GM19193 (cell line): ENCODE measurements around the gene DEDD.

Source experiments
- POLR2A ChIP-seq: IDR thresholded peaks from 4 replicates; pipeline ENCODE4 v1.6.1; 2011; ENCODE audit not compliant: insufficient read depth, insufficient read length; ENCODE audit errors: extremely low read depth

The DEDD gene

GRCh38 chr1:161119092-161119903 lies 13.2 kb downstream of the DEDD start:
- TF ChIP-seq POLR2A, result no peak

DNA sequence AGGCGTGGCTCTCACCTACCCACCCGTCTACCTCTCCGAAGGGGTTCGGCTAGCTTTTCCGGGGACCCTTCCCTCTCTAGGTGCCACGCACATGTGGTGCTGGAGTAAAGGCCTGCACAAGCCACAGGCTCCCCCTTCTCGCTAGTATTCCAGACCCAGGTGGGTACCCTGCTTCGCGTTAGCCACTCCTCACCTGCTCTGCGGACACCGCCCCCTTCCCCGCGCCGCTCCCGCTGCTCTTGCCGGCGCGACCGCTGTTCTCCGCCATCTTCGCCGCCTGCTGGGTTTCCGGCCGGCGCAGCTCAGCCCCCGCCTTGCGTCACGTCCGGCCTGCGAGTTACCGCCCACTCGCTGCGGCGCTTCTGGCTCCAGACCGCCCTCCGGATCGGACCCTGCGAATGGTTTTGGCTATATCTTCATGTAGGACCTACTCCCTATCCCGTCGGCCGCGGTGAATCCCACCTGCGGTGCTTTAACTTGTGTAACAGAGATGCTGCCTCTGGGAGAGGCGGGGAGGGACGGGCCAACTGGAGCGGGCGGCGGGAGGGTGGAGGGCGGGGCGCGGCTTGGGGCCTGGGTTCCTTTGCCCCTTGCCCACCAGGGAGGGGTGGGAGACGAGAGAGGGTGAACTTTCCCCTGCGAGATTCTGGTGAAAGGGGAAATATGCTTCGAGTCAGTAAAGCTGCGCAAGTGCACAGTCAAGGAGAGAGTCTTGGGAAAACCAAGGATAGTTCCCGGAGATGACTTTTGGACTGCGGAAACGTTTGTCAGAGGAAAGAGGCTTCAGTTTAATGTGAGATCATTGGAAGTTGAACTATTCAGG lies 14.5 kb downstream of the DEDD start, which contains the start of the genes NIT1 and PFDN2:
NIT1 (plus strand) TSS at position 347 of the 823 bp plus-strand sequence; CDS start at position 419, 72 bp downstream.
PFDN2 (minus strand) TSS at position 279 of the 823 bp plus-strand sequence; CDS start at position 268, 11 bp downstream.
- TF ChIP-seq POLR2A, result peak; percentile 91

GRCh38 chr1:161115132-161115711 lies 17.2 kb downstream of the DEDD start:
- no peak for TF ChIP-seq POLR2A

DNA sequence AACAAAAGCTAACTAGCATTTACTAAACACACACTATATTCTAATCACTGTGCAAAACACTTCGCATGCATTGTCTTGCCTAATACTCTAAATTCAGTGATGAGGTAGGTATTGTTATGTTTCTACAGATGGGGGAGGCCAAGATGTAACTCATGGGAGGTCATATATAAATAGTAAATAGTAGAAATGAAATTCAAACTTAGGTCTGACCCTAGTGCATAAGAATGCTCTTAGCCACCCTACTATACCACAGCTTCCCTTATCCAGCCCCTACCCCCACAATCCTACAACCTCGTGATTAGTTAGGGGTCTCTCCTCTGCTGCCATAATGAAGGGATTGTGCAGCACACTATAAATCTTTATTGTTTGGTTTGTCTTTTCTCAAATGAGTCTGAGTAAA lies 17.9 kb downstream of the DEDD start:
- TF ChIP-seq POLR2A, result no peak

GRCh38 chr1:161113915-161114314 lies 18.6 kb downstream of the DEDD start:
- TF ChIP-seq POLR2A, result no peak

DNA sequence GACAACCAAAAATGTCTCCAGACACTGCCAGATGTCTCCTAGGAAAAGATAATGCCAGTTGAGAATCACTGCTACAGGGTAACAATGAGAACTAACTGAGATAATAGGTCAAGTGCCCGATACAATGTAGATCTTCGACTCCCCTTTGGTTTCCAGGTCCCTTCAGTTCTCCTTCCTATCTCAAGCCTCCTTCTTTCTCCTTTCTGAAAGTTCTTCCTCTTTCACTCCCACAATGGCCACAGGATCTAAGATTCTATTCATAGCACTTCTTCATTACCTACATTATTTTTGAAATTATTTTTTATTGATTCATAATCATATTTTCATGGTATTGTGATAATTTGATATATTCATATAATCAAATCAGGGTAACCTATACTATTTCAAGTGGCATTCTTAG lies 20.9 kb downstream of the DEDD start:
- no peak for TF ChIP-seq POLR2A

DNA sequence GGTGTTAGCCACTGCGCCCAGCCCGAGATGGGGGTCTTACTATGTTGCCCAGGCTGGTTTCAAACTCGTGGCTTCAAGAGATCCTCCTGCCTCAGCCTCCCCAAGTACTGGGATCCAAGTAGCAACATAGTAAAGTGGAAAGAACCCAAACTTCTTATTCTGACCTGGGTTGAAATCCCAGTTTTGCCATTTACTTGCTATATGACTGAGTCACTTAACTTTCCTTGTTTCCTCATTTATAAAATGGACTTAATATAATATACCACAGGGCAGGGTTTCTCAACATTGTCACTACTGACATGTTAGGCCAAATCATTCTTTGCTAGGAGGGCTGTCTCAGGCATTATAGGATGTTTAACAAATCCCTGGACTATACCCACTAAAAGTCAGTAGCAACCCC lies 21.4 kb downstream of the DEDD start:
- TF ChIP-seq POLR2A, result no peak

GRCh38 chr1:161106431-161106830 lies 26.0 kb downstream of the DEDD start:
- TF ChIP-seq POLR2A, result no peak

GRCh38 chr1:161100556-161100955 lies 31.9 kb downstream of the DEDD start:
- TF ChIP-seq POLR2A, result no peak

DNA sequence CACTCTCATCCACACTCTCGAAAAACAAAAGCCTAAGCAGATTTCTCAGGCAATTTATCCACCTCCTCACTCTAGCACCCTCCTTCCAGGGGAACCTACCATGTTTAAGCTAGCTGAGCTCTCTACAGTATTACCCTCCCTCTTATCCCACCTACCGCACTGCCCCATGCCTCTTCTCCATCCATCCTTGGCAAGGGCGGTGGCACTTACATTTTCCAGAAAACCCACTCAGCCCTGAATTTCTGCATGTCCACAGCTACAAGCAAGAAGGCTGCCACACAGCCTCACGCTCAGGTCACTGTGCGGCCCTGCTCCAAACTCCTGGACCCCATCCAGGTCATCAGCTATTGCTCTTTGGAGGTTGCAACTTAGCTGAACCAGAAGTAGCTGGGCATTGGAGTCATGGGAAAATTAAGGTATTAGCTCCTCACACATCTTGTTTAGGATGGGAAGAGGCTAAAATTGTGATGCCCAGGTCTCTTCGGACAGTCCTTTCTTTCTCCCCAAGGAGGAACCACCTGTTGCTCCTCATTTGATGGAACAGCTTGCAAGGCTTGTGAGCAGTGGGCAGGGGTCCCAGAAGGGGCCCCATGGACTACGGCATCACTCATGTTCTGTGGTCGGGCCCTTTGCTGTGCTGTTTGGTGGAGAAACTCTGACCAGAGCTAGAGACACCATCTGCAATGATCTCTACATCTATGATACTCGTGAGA lies 33.2 kb downstream of the DEDD start:
- no peak for TF ChIP-seq POLR2A

DNA sequence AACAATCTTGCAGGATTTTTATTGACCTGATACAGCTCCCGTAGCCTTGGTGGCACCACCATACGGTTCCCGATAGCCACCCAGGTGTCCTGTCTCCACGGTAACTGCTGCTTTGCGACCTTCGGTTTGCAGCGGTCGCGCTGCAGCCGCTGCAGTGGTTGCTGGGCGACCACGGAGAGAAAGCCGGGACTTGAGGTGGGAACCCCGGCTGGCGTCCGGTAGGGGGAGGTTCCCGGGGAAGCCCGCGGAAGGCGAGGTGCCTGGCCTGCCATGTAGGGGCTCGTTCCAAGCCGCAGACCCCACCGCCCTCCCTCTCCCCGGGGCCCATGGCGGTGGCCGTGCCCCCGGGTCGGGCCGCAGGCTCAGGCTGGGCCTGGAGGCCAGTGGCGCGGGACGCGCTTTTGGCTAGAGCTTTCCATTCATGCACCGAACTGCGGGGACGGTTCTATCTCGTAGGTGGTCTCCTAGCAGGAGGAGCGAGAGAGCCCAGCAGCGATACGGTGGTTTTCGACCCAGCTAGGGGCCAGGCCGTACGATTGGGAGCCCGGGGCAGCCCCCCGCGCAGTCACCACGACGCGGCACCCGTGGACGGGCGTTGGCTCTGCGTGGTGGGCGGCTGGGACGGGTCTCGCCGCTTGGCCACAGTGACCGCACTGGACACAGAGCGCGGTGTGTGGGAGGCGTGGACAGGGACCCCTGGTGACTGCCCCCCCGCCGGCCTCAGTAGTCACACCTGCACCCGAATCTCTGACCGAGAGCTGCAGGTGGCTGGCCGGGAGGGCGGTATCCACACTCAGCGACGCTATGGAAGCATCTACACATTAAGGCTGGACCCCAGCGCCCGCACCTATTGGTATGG lies 34.0 kb downstream of the DEDD start, which contains the start of gene KLHDC9:
KLHDC9 (plus strand) TSS at position 152 of the 859 bp plus-strand sequence; CDS start at position 327, 175 bp downstream.
- TF ChIP-seq POLR2A, result peak; percentile 26

- TF ChIP-seq POLR2A, result no peak
Observed at GRCh38 chr1:161096530-161096929, 35.9 kb downstream of the DEDD start.

GRCh38 chr1:161096015-161096414 lies 36.5 kb downstream of the DEDD start:
- TF ChIP-seq POLR2A, result no peak

DNA sequence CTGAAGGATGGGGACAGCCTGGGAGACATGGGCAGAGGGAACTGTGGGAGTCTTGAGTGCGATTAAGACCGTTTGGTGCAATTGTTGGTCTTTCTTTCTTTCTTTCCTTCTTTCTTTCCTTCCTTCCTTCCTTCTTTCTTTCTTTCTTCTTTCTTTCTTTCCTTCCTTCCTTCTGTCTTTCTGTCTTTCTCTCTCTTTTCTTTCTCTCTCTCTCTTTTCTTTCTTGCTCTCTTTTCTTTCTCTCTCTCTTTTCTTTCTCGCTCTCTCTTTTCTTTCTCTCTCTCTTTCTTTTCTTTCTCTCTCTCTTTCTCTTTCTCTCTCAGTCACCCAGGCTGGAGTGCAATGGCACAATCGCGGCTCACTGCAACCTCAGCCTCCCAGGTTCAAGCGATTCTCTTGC lies 37.2 kb downstream of the DEDD start:
- TF ChIP-seq POLR2A, result no peak
